Endothelial cell (in vitro differentiated cells): Measurements from ENCODE around the gene MPG. TPM values are rescaled to one million over a fixed set of nuclear protein-coding genes. Genes with fewer than 3 reads are reported as not detected.
"Not testable (repeated sequence)": the region's sequence is repeated elsewhere in the genome, so short reads cannot be mapped to it uniquely, and the experiment has no call there.

ENCODE experiments used
- DNase-seq: peaks from one replicate; pipeline ENCODE4 v3.0.0; 2021; ENCODE audit warnings: low spot score
- H3K27ac Mint-ChIP-seq: one replicate; pipeline ENCODE4 v1.8.0; 2021; ENCODE audit warnings: mixed read lengths, inconsistent platforms; ENCODE audit not compliant: unreplicated experiment
- H3K27me3 Mint-ChIP-seq: one replicate; pipeline ENCODE4 v1.8.0; 2021; ENCODE audit warnings: mild to moderate bottlenecking, moderate library complexity, mixed read lengths, inconsistent platforms; ENCODE audit not compliant: unreplicated experiment
- H3K36me3 Mint-ChIP-seq: one replicate; pipeline ENCODE4 v1.8.0; 2021; ENCODE audit warnings: mild to moderate bottlenecking, low read depth, mixed read lengths, inconsistent platforms; ENCODE audit not compliant: unreplicated experiment
- H3K4me1 Mint-ChIP-seq: one replicate; pipeline ENCODE4 v1.8.0; 2021; ENCODE audit warnings: mild to moderate bottlenecking, mixed read lengths, inconsistent platforms; ENCODE audit not compliant: unreplicated experiment
- H3K4me3 Mint-ChIP-seq: one replicate; pipeline ENCODE4 v1.8.0; 2021; ENCODE audit warnings: mild to moderate bottlenecking, mixed read lengths, inconsistent platforms; ENCODE audit not compliant: unreplicated experiment
- H3K9me3 Mint-ChIP-seq: one replicate; pipeline ENCODE4 v1.8.0; 2021; ENCODE audit warnings: mixed read lengths, inconsistent platforms; ENCODE audit not compliant: unreplicated experiment
- total RNA-seq: library from RNA; stranded (reverse); fragmentation: NEBNext Ultra II Directional; extraction: Animal tissue kit (Norgen Biotek cat#: 25700); gene quantifications from one replicate; pipeline ENCODE4 v1.2.1, GENCODE V29; 2021; ENCODE audit not compliant: unreplicated experiment
- TF ChIP-seq, protein P1 (sequence below): fragments of 200-600 bp; sonication (generic); IDR thresholded peaks from one replicate; pipeline ENCODE4 v1.5.0; 2021; ENCODE audit warnings: antibody characterized with exemption; ENCODE audit not compliant: unreplicated experiment

The MPG gene
- total RNA-seq, 1 donor from 2014 or later: 38.6 TPM

DNA sequence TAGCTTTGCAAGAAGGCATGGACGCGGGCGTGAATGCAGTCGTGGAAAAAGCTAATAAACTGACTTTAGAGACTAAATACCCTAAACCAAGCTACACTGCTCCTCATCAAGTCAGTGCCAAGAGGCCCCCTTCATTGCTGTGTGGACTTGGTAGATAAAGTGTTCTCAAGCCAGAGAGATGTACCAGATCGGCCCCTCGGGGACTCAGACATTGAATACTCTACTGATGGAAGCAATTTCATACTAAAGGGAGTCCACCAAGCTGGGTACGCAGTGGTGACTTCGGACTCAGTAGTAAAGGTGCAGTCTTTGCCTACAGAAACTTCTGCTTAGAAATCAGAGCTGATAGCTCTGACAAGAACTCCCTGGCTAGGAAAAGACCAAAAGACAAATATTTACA, 33.4 kb upstream of the MPG start:
- H3K27me3 Mint-ChIP-seq: peaks cover 2% of the 10 kb centered on the region
- peaks cover 33% of the 10 kb centered on the region for H3K36me3 Mint-ChIP-seq
- no peaks in the 10 kb centered on the region for H3K9me3 Mint-ChIP-seq
- H3K4me3 Mint-ChIP-seq: no peak overlapping the region
- DNase-seq: no peak
- no peak overlapping the region for H3K27ac Mint-ChIP-seq
- H3K4me1 Mint-ChIP-seq: peaks cover 9% of the 10 kb centered on the region
- TF ChIP-seq, protein P1, sequence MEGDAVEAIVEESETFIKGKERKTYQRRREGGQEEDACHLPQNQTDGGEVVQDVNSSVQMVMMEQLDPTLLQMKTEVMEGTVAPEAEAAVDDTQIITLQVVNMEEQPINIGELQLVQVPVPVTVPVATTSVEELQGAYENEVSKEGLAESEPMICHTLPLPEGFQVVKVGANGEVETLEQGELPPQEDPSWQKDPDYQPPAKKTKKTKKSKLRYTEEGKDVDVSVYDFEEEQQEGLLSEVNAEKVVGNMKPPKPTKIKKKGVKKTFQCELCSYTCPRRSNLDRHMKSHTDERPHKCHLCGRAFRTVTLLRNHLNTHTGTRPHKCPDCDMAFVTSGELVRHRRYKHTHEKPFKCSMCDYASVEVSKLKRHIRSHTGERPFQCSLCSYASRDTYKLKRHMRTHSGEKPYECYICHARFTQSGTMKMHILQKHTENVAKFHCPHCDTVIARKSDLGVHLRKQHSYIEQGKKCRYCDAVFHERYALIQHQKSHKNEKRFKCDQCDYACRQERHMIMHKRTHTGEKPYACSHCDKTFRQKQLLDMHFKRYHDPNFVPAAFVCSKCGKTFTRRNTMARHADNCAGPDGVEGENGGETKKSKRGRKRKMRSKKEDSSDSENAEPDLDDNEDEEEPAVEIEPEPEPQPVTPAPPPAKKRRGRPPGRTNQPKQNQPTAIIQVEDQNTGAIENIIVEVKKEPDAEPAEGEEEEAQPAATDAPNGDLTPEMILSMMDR: no peak

DNA sequence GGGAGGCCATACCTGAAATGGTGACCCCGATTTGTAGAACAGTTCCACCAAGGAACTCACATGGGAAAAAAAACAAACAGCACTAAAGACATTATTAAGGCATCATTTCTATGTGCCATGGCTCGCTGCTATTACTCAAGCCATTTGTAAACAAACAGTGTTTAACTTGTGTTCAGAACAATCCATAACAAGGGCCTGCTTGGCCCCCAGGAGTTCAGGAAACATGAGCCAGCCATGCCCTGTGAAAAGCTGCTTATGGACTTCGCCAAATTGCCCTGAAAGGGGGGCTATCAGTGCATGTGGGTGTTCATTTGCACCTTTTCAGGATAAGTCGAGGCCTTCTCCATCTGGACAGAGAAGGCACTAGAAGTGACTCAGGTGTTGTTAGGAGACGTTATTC, 32.6 kb upstream of the MPG start:
- H3K4me1 Mint-ChIP-seq: peaks cover 9% of the 10 kb centered on the region
- H3K4me3 Mint-ChIP-seq: no peak overlapping the region
- TF ChIP-seq, protein P1: no peak
- peaks cover 2% of the 10 kb centered on the region for H3K27me3 Mint-ChIP-seq
- DNase-seq: no peak
- peaks cover 36% of the 10 kb centered on the region for H3K36me3 Mint-ChIP-seq
- no peaks in the 10 kb centered on the region for H3K9me3 Mint-ChIP-seq
- H3K27ac Mint-ChIP-seq: no peak overlapping the region

DNA sequence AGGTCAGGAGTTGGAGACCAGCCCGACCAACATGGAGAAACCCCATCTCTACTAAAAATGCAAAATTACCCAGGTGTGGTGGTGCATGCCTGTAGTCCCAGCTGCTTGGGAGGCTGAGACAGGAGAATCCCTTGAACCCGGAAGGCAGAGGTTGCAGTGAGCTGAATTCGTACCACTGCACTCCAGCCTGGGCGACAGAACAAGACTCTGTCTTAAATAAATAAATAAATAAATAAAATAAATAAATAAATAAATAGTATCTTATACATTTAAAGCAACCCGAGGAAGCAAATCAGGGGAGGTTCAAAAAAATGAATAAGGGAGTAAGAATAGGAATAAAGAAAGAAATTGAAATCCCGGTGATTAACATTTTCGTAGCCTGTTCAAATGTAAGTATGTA, 31.5 kb upstream of the MPG start:
- peaks cover 36% of the 10 kb centered on the region for H3K36me3 Mint-ChIP-seq
- not testable (repeated sequence) for H3K27me3 Mint-ChIP-seq, H3K4me1 Mint-ChIP-seq, DNase-seq, H3K4me3 Mint-ChIP-seq, H3K9me3 Mint-ChIP-seq, H3K27ac Mint-ChIP-seq

DNA sequence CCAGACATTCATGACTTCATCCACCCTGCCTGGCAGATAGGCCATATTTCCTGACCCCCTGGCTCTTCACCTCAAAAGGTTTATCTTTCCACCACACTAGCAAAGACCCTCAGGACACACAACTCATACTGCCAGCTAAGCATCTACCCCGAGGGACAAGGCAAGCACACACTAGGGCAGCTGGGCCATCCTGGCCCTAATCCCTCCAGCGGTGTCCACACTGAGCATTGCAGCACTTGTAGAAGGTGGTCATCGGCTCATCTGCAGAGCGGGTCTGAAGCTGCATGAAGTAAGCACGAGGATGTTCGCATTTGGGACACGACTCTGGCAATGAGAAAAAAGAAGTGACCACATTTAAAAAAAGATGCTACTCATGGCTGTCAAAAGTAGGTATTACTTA, 30.8 kb upstream of the MPG start:
- Mint-ChIP-seq H3K36me3 (peaks cover 30% of the 10 kb centered on the region), H3K27ac (no peak overlapping the region), H3K4me1 (peaks cover 9% of the 10 kb centered on the region), H3K9me3 (no peaks in the 10 kb centered on the region), H3K27me3 (peaks cover 2% of the 10 kb centered on the region), H3K4me3 (no peak overlapping the region)
- TF ChIP-seq, protein P1: no peak
- no peak for DNase-seq

DNA sequence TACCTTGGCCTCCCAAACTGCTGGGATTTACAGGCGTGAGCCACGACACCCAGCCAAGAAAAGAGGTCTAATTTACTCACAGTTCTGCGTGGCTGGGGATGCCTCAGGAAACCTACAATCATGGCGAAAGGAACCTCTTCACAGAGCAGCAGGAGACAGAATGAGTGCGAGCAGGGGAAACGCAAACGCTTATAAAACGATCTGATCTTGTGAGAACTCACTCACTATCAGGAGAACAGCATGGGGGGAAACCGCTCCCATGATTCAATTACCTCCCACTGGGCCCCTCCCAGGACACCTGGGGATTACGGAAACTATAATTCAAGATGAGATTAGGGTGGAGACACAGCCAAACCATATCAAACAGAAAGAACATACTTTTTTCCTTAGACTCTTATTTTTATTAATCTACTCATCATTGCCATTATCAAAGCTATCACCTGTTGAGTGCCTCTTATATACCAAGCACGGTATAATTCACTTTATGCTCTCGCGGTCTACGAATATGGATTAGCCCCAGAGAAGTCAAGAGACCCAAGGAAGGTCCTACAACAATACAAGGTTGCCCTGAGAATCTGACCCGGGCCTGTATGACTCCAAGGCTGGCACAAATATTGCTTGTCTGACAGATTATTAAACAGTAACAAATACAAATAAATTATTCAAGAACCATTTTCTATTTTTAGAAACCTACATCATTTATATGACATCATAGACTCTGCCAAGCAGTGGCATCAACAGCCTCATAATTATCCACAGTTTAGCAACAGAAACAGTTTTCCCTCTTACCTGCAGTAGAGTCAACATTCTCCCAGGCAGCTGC, 27.0 kb upstream of the MPG start:
- Mint-ChIP-seq H3K4me3 (peak overlapping the region; percentile 62), H3K4me1 (peaks cover 8% of the 10 kb centered on the region), H3K27me3 (peaks cover 1% of the 10 kb centered on the region), H3K27ac (peak overlapping the region; percentile 67), H3K36me3 (peaks cover 13% of the 10 kb centered on the region), H3K9me3 (peaks cover 3% of the 10 kb centered on the region)
- no peak for DNase-seq
- TF ChIP-seq, protein P1: no peak
